Thyroid gland (tissue), 4 donors: ENCODE measurements around the gene RASGRP1. TPM values are rescaled to one million over a fixed set of nuclear protein-coding genes. Genes with fewer than 3 reads are reported as not detected.

ENCODE experiments used
- DNase-seq, 2 donors: peaks; one replicate each; pipeline ENCODE4 v3.0.0-alpha.2; 2019
- H3K27ac ChIP-seq, 3 donors: fragments of 200-600 bp; sonication (generic); 1 replicate in 2 of 3; 2 replicates in 1 of 3; pipeline ENCODE4 v1.5.1; 2016 to 2019; ENCODE audit warnings: mild to moderate bottlenecking in 1 of 3, moderate library complexity in 1 of 3
- H3K27me3 ChIP-seq: fragments of 200-600 bp; sonication (generic); one replicate; pipeline ENCODE4 v1.5.1; 2019
- H3K36me3 ChIP-seq, 2 donors: fragments of 200-600 bp; sonication (generic); one replicate each; pipeline ENCODE4 v1.5.1; 2016 to 2019
- H3K4me1 ChIP-seq, 2 donors: fragments of 200-600 bp; sonication (generic); one replicate each; pipeline ENCODE4 v1.5.1; 2017 to 2019
- H3K4me3 ChIP-seq, 3 donors: fragments of 200-600 bp; sonication (generic); replicated peaks in 1 of 3; 1 replicate in 2 of 3; 2 replicates in 1 of 3; pipeline ENCODE4 v1.5.1; 2016; ENCODE audit warnings: mild to moderate bottlenecking in 1 of 3
- H3K9me3 ChIP-seq: fragments of 200-600 bp; sonication (generic); one replicate; pipeline ENCODE4 v1.5.1; 2017
- CTCF ChIP-seq, 6 experiments: fragments of 200-600 bp in 3 of 6; fragments of 450-650 bp in 3 of 6; sonication (generic) in 3 of 6; IDR thresholded peaks; one replicate each; pipeline ENCODE4 v1.5.1; 2016 to 2019; ENCODE audit warnings: antibody characterized with exemption in 6 of 6, mild to moderate bottlenecking in 2 of 6, inconsistent platforms in 1 of 6, moderate library complexity in 1 of 6
- POLR2A ChIP-seq, 2 donors: fragments of 450-650 bp; IDR thresholded peaks; one replicate each; pipeline ENCODE4 v1.6.1; 2017; ENCODE audit warnings: antibody characterized with exemption in 2 of 2, mild to moderate bottlenecking in 2 of 2, moderate library complexity in 1 of 2
- WGBS, 2 donors: methylation state at CpG; one replicate each; pipeline ENCODE4 v1.1.5; 2017; 5-methylcytosine and 5-hydroxymethylcytosine counted together
- intact Hi-C: fragments of 100-400 bp; cut with DNase I; formaldehyde crosslinking; loops from one replicate; pipeline ENCODE4 v1.15.1; 2023
- total RNA-seq, 4 donors: library from RNA; depleted of rRNA; stranded (reverse); fragments of >200 nt; gene quantifications; one replicate each; pipeline ENCODE4 v1.2.3, GENCODE V29; 2016

Gene RASGRP1
- total RNA-seq, 4 donors from 2014 or later, result 0.24 to 1.9 (median 0.89) TPM

GRCh38 chr15:38538328-38539007 is 26.1 kb downstream of the RASGRP1 start:
- TF ChIP-seq CTCF (IDR thresholded peaks at IDR 0.05), result no peak
- Histone ChIP-seq H3K36me3 (no peaks in the 10 kb centered on the region), H3K27me3 (no peaks in the 10 kb centered on the region), H3K4me1 (peaks cover 12 to 15% of the 10 kb centered on the region in 2 donors), H3K4me3 (no peak overlapping the region), H3K27ac (no peak overlapping the region), H3K9me3 (no peaks in the 10 kb centered on the region)
- no peak for DNase-seq
- WGBS, 2 donors, result 87 to 93% methylated on average over 8 of the region's 8 CpGs
- intact Hi-C loops, result no loop called here

GRCh38 chr15:38536201-38536676 is 28.4 kb downstream of the RASGRP1 start:
- no peaks in the 10 kb centered on the region for H3K27me3 ChIP-seq
- no peak overlapping the region for H3K27ac ChIP-seq
- no peak overlapping the region for H3K4me3 ChIP-seq
- intact Hi-C loops, result no loop called here
- TF ChIP-seq POLR2A (IDR thresholded peaks at IDR 0.05) (no peak), CTCF (IDR thresholded peaks at IDR 0.05) (no peak)
- WGBS, 2 donors, result 28% methylated on average over 3 of the region's 3 CpGs
- DNase-seq, result peak; percentile 70 to 73
- peaks cover 12 to 15% of the 10 kb centered on the region in 2 donors for H3K4me1 ChIP-seq
- H3K9me3 ChIP-seq, result no peaks in the 10 kb centered on the region
- H3K36me3 ChIP-seq, result no peaks in the 10 kb centered on the region

GRCh38 chr15:38535491-38536200 is 29.0 kb downstream of the RASGRP1 start:
- Histone ChIP-seq H3K36me3 (no peaks in the 10 kb centered on the region), H3K27ac (no peak overlapping the region), H3K4me1 (peaks cover 12 to 15% of the 10 kb centered on the region in 2 donors), H3K4me3 (no peak overlapping the region), H3K9me3 (no peaks in the 10 kb centered on the region), H3K27me3 (no peaks in the 10 kb centered on the region)
- no peak for TF ChIP-seq CTCF (IDR thresholded peaks at IDR 0.05)
- no peak for TF ChIP-seq POLR2A (IDR thresholded peaks at IDR 0.05)
- 79 to 82% methylated on average over 8 of the region's 8 CpGs for WGBS, 2 donors
- intact Hi-C loops, result no loop called here
- DNase-seq, result no peak

GRCh38 chr15:38534691-38535090 is 29.9 kb downstream of the RASGRP1 start:
- TF ChIP-seq CTCF (IDR thresholded peaks at IDR 0.05) (no peak), POLR2A (IDR thresholded peaks at IDR 0.05) (no peak)
- Histone ChIP-seq H3K4me3 (no peak overlapping the region), H3K27ac (no peak overlapping the region), H3K4me1 (peaks cover 12 to 15% of the 10 kb centered on the region in 2 donors), H3K27me3 (no peaks in the 10 kb centered on the region), H3K36me3 (no peaks in the 10 kb centered on the region), H3K9me3 (no peaks in the 10 kb centered on the region)
- WGBS, 2 donors, result 85 to 94% methylated on average over 3 of the region's 3 CpGs
- intact Hi-C loops, result no loop called here
- DNase-seq, result no peak

GRCh38 chr15:38533926-38534325 is 30.7 kb downstream of the RASGRP1 start:
- intact Hi-C loops, result no loop called here
- H3K27me3 ChIP-seq, result no peaks in the 10 kb centered on the region
- H3K9me3 ChIP-seq, result no peaks in the 10 kb centered on the region
- no peak overlapping the region for H3K27ac ChIP-seq
- H3K4me3 ChIP-seq, result no peak overlapping the region
- peaks cover 12 to 15% of the 10 kb centered on the region in 2 donors for H3K4me1 ChIP-seq
- H3K36me3 ChIP-seq, result no peaks in the 10 kb centered on the region
- DNase-seq, result no peak
- TF ChIP-seq CTCF (IDR thresholded peaks at IDR 0.05), result no peak
- TF ChIP-seq POLR2A (IDR thresholded peaks at IDR 0.05), result no peak
